Uterus (tissue), 2 donors: Measurements from ENCODE around the gene GNB1.

Source experiments
- POLR2A ChIP-seq, 2 donors: fragments of 450-650 bp; IDR thresholded peaks; one replicate each; pipeline ENCODE4 v1.6.1; 2016; ENCODE audit warnings: antibody characterized with exemption in 2 of 2, mild to moderate bottlenecking in 1 of 2, moderate library complexity in 1 of 2
- TF ChIP-seq, protein P1 (sequence below), 4 experiments: fragments of 200-600 bp in 2 of 4; fragments of 450-650 bp in 2 of 4; sonication (generic) in 2 of 4; IDR thresholded peaks; one replicate each; pipeline ENCODE4 v1.5.1; 2016 to 2019; ENCODE audit warnings: antibody characterized with exemption in 4 of 4, mild to moderate bottlenecking in 2 of 4, moderate library complexity in 1 of 4

DNA sequence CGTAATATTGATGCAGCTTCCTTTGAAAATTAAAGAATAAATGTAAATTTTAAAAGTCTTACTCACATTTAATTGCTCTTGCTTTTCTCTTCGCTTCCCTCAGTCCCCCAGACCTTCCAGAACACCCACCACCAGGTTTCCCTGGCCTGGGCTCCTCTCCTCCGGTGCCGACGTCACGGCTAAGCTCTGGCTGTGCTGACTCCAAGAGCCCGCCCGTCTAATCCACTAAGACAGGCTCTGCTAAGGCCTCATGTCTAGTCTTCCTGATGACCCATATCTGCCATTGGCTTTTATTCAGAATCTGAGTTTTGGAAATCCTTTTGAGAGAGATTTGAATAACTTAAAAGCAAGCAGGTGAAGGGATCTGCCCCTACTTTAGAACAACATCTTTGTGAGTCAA, 58.7 kb downstream of the GNB1 start:
- TF ChIP-seq, protein P1, sequence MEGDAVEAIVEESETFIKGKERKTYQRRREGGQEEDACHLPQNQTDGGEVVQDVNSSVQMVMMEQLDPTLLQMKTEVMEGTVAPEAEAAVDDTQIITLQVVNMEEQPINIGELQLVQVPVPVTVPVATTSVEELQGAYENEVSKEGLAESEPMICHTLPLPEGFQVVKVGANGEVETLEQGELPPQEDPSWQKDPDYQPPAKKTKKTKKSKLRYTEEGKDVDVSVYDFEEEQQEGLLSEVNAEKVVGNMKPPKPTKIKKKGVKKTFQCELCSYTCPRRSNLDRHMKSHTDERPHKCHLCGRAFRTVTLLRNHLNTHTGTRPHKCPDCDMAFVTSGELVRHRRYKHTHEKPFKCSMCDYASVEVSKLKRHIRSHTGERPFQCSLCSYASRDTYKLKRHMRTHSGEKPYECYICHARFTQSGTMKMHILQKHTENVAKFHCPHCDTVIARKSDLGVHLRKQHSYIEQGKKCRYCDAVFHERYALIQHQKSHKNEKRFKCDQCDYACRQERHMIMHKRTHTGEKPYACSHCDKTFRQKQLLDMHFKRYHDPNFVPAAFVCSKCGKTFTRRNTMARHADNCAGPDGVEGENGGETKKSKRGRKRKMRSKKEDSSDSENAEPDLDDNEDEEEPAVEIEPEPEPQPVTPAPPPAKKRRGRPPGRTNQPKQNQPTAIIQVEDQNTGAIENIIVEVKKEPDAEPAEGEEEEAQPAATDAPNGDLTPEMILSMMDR (IDR thresholded peaks at IDR 0.05): no peak
- TF ChIP-seq POLR2A (IDR thresholded peaks at IDR 0.05): no peak
